ENCODE measurements around the gene VPS36. TPM values are rescaled to one million over a fixed set of nuclear protein-coding genes. Genes with fewer than 3 reads are reported as not detected.
"Not testable (repeated sequence)": the region's sequence is repeated elsewhere in the genome, so short reads cannot be mapped to it uniquely, and the experiment has no call there.

VPS36 gene
- total RNA-seq, 1 donor from 2014 or later = 72.7 TPM

- not testable (repeated sequence) for DNase-seq (ENCODE audit: low spot score); H3K4me2 ChIP-seq; H3K4me3 ChIP-seq; H3K27me3 Mint-ChIP-seq (ENCODE audit: insufficient read depth, low read depth); H3K27me3 ChIP-seq; H3K27ac Mint-ChIP-seq; H3K4me1 Mint-ChIP-seq; H3K9ac ChIP-seq; H3K4me3 Mint-ChIP-seq; H3K27ac ChIP-seq; H3K9me3 ChIP-seq (ENCODE audit: low read depth); H3K79me2 ChIP-seq (ENCODE audit: low read depth); H3K4me1 ChIP-seq; H4K20me1 ChIP-seq (ENCODE audit: low read depth); H3K36me3 ChIP-seq; H2AFZ ChIP-seq (replicated peaks); H3K9me3 Mint-ChIP-seq
- peaks cover 12% of the 10 kb centered on the region for H3F3A ChIP-seq (ENCODE audit: low read depth)
- peaks cover 12% of the 10 kb centered on the region for H3K36me3 Mint-ChIP-seq
Measured at GRCh38 chr13:52480677-52481428, 30.4 kb upstream of the VPS36 start.

DNA sequence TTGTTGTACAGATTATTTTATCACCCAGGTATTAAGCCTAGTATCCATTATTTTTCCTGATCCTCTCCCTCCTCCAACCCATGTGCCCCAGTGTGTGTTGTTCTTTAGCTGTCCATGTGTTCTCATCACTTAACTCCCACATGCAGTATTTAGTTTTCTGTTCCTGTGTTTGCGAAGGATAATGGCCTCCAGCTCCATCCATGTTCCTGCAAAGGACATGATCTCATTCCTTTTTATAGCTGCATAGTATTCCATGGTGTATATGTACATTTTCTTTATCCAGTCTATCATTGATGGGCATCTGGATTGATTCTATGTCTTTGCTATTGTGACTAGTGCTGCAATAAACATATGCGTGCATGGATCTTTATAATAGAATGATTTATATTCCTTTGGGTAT is 18.1 kb upstream of the VPS36 start:
- not testable (repeated sequence) for H3K4me3 ChIP-seq; H3K27me3 ChIP-seq; H3K4me1 ChIP-seq; H3K9me3 Mint-ChIP-seq; H3K9ac ChIP-seq; H2AFZ ChIP-seq (replicated peaks); H3K4me3 Mint-ChIP-seq; H3K27me3 Mint-ChIP-seq (ENCODE audit: insufficient read depth, low read depth); H3K9me3 ChIP-seq (ENCODE audit: low read depth); H3K27ac Mint-ChIP-seq; H3K4me1 Mint-ChIP-seq; H3K4me2 ChIP-seq; H3K27ac ChIP-seq; H3F3A ChIP-seq (ENCODE audit: low read depth); DNase-seq (ENCODE audit: low spot score)
- peaks cover 54% of the 10 kb centered on the region for H3K36me3 Mint-ChIP-seq
- Histone ChIP-seq H4K20me1 (ENCODE audit: low read depth) (peaks cover 23% of the 10 kb centered on the region), H3K79me2 (ENCODE audit: low read depth) (peaks cover 67% of the 10 kb centered on the region), H3K36me3 (peaks cover 40% of the 10 kb centered on the region)

- peaks cover 48% of the 10 kb centered on the region for H3K36me3 Mint-ChIP-seq
Measured at GRCh38 chr13:52463526-52463925, 13.1 kb upstream of the VPS36 start.

GRCh38 chr13:52461265-52461664 is 10.8 kb upstream of the VPS36 start:
- DNase-seq (ENCODE audit: low spot score) = no peak
- Mint-ChIP-seq H3K9me3 (no peaks in the 10 kb centered on the region), H3K27me3 (ENCODE audit: insufficient read depth, low read depth) (peaks cover 2% of the 10 kb centered on the region), H3K27ac (no peak overlapping the region), H3K36me3 (peaks cover 42% of the 10 kb centered on the region), H3K4me3 (no peak overlapping the region), H3K4me1 (peaks cover 29% of the 10 kb centered on the region)
- no peak overlapping the region for H3K9ac ChIP-seq
- TF ChIP-seq CTCF (IDR thresholded peaks at IDR 0.05) (no peak), EZH2phosphoT487 (IDR thresholded peaks at IDR 0.05) (no peak), EZH2 (IDR thresholded peaks at IDR 0.05) (no peak)
- peaks cover 5% of the 10 kb centered on the region for H3F3A ChIP-seq (ENCODE audit: low read depth)
- no peak overlapping the region for H3K27ac ChIP-seq
- H3K4me1 ChIP-seq = peaks cover 31% of the 10 kb centered on the region
- H3K36me3 ChIP-seq = peaks cover 54% of the 10 kb centered on the region
- H3K79me2 ChIP-seq (ENCODE audit: low read depth) = peaks cover 100% of the 10 kb centered on the region
- H3K4me2 ChIP-seq = peak overlapping the region; percentile 56
- no peaks in the 10 kb centered on the region for H3K27me3 ChIP-seq
- H3K9me3 ChIP-seq (ENCODE audit: low read depth) = no peaks in the 10 kb centered on the region
- H4K20me1 ChIP-seq (ENCODE audit: low read depth) = peaks cover 86% of the 10 kb centered on the region
- no peak overlapping the region for H2AFZ ChIP-seq (replicated peaks)
- H3K4me3 ChIP-seq = no peak overlapping the region

More at GRCh38 chr13:52463526-52463925, 13.1 kb upstream of the VPS36 start:
- Histone ChIP-seq H3K9ac (no peak overlapping the region), H3K36me3 (peaks cover 55% of the 10 kb centered on the region), H3K79me2 (ENCODE audit: low read depth) (peaks cover 96% of the 10 kb centered on the region), H3K27me3 (no peaks in the 10 kb centered on the region), H3K27ac (no peak overlapping the region), H3K4me1 (peaks cover 10% of the 10 kb centered on the region), H2AFZ (replicated peaks) (no peak overlapping the region), H3K4me3 (no peak overlapping the region), H3F3A (ENCODE audit: low read depth) (peaks cover 5% of the 10 kb centered on the region), H3K4me2 (no peak overlapping the region), H4K20me1 (ENCODE audit: low read depth) (peaks cover 64% of the 10 kb centered on the region), H3K9me3 (ENCODE audit: low read depth) (no peaks in the 10 kb centered on the region)
- no peaks in the 10 kb centered on the region for H3K9me3 Mint-ChIP-seq
- no peak for DNase-seq (ENCODE audit: low spot score)
- TF ChIP-seq CTCF (IDR thresholded peaks at IDR 0.05) = no peak
- TF ChIP-seq EZH2phosphoT487 (IDR thresholded peaks at IDR 0.05) = no peak
- no peak for TF ChIP-seq EZH2 (IDR thresholded peaks at IDR 0.05)
- peaks cover 2% of the 10 kb centered on the region for H3K27me3 Mint-ChIP-seq (ENCODE audit: insufficient read depth, low read depth)
- H3K27ac Mint-ChIP-seq = no peak overlapping the region
- peaks cover 14% of the 10 kb centered on the region for H3K4me1 Mint-ChIP-seq
- H3K4me3 Mint-ChIP-seq = no peak overlapping the region

Data from neural progenitor cell (in vitro differentiated cells).